Measurements from ENCODE around the gene SIRPB2. TPM values are rescaled to one million over a fixed set of nuclear protein-coding genes. Genes with fewer than 3 reads are reported as not detected.

SIRPB2 gene
- total and polyA plus RNA-seq, 2 donors (not counting 3 experiments of a cell fraction or from before 2014, with no cell fraction given) = 9.5 to 19.7 TPM

- TF ChIP-seq MAX (IDR thresholded peaks at IDR 0.05; ENCODE audit: insufficient read depth, insufficient read length) (no peak), CTCF (IDR thresholded peaks at IDR 0.05; ENCODE audit: extremely low read depth in 1 of 2, insufficient read depth in 1 of 2, low read depth in 1 of 2, low read length in 2 of 2) (no peak), POLR2AphosphoS5 (IDR thresholded peaks at IDR 0.05; ENCODE audit: insufficient read depth, low read depth, low read length) (no peak)
- POLR2A ChIA-PET = no interaction called here
- H3K36me3 ChIP-seq (ENCODE audit: control insufficient read depth in 2 of 2, extremely low read depth in 1 of 2, insufficient read depth in 2 of 2, low read length in 2 of 2) = peaks cover 0 to 4% of the 10 kb centered on the region in 2 experiments
- H3K4me1 ChIP-seq (ENCODE audit: control insufficient read depth, extremely low read depth, insufficient read depth, low read length) = peaks cover 16% of the 10 kb centered on the region
- no TSS peak for BruUV-seq (replicated peaks)
- no peak for DNase-seq (ENCODE audit: low read depth, low spot score)
- H3K4me3 ChIP-seq (replicated peaks in 1 of 3; ENCODE audit: insufficient read depth in 1 of 3, low read depth in 1 of 3, low read length in 3 of 3) = no peak overlapping the region
- no peaks in the 10 kb centered on the region for H3K27me3 ChIP-seq (ENCODE audit: control insufficient read depth in 2 of 2, insufficient read depth in 2 of 2, low read length in 2 of 2)
- intact Hi-C loops (cut with micrococcal nuclease) = no loop called here
- CTCF ChIA-PET = interaction anchor here (1.3 to 14.3 kb wide), 5 partner anchors 13 to 304 kb away, joined by 3 to 229 read pairs (median 6); partner anchors contain the start of gene SIRPB2
- no peak overlapping the region for H3K27ac ChIP-seq (ENCODE audit: insufficient read depth, low read depth, low read length)
- dilution Hi-C loops (cut with MboI; ENCODE audit: extremely low pct_ligation_motif_present, low sequenced_read_pairs) = no loop called here
- no peaks in the 10 kb centered on the region for H3K9me1 ChIP-seq (replicated peaks; ENCODE audit: control insufficient read depth, extremely low read depth, insufficient read depth, low read length)
- no peak overlapping the region for H3K4me2 ChIP-seq (ENCODE audit: insufficient read depth, low read length)
- no peaks in the 10 kb centered on the region for H3K9me3 ChIP-seq (replicated peaks; ENCODE audit: control insufficient read depth, insufficient read depth, low read length)
- no peaks in the 10 kb centered on the region for H4K20me1 ChIP-seq (replicated peaks; ENCODE audit: control insufficient read depth, extremely low read depth, insufficient read depth, low read length)
- no peak overlapping the region for H3K9ac ChIP-seq (replicated peaks; ENCODE audit: extremely low read depth, insufficient read depth, low read length)
- H3K79me2 ChIP-seq (ENCODE audit: control insufficient read depth, insufficient read depth, low read length) = no peaks in the 10 kb centered on the region
- no peak overlapping the region for H2AFZ ChIP-seq (ENCODE audit: low read depth, low read length)
- no peak for FAIRE-seq
Observed at GRCh38 chr20:1473246-1474220, 17.7 kb downstream of the SIRPB2 start.

Data from endothelial cell of umbilical vein (primary cell).